GM21528 (cell line): Measurements from ENCODE around the gene FANCF.

Source experiments
- ATAC-seq: cut with Tn5 transposase; IDR thresholded peaks from one replicate; pipeline ENCODE4 v1.9.1; 2021; ENCODE audit warnings: mild to moderate bottlenecking, moderate library complexity; ENCODE audit not compliant: unreplicated experiment, low FRiP score

FANCF gene

GRCh38 chr11:22626573-22627239, 1.1 kb upstream of the FANCF start:
- ATAC-seq = no peak

GRCh38 chr11:22624742-22625447, 728 bp downstream of the FANCF start:
- ATAC-seq = peak; percentile 61

GRCh38 chr11:22617868-22618267, 7.8 kb downstream of the FANCF start:
- no peak for ATAC-seq

GRCh38 chr11:22603933-22604332, 21.7 kb downstream of the FANCF start:
- no peak for ATAC-seq

GRCh38 chr11:22602504-22602903, 23.1 kb downstream of the FANCF start:
- no peak for ATAC-seq

GRCh38 chr11:22599458-22599857, 26.2 kb downstream of the FANCF start:
- no peak for ATAC-seq

- no peak for ATAC-seq
Observed at GRCh38 chr11:22597062-22597461, 28.6 kb downstream of the FANCF start.

- no peak for ATAC-seq
Observed at GRCh38 chr11:22584976-22585375, 40.6 kb downstream of the FANCF start.

GRCh38 chr11:22583963-22584492, 41.6 kb downstream of the FANCF start:
- no peak for ATAC-seq

GRCh38 chr11:22582151-22582410, 43.5 kb downstream of the FANCF start:
- no peak for ATAC-seq

- ATAC-seq = no peak
Observed at GRCh38 chr11:22581354-22582150, 44.1 kb downstream of the FANCF start.

GRCh38 chr11:22577854-22578253, 47.8 kb downstream of the FANCF start:
- no peak for ATAC-seq
